NB4 (cell line): Measurements from ENCODE around the gene ULBP1.

Source experiments
- CTCF ChIP-seq: IDR thresholded peaks from one replicate; pipeline ENCODE4 v1.5.1; 2012; ENCODE audit warnings: low read depth, low read length
- MAX ChIP-seq: IDR thresholded peaks from 2 replicates; pipeline ENCODE4 v1.6.1; 2011; ENCODE audit warnings: low read depth, low read length
- POLR2A ChIP-seq: IDR thresholded peaks from 2 replicates; pipeline ENCODE4 v1.6.1; 2011; ENCODE audit warnings: mild to moderate bottlenecking; ENCODE audit not compliant: insufficient read length; ENCODE audit errors: extremely low read depth

- no peak for TF ChIP-seq CTCF
- 0 out of 2 replicates have a peak, but pooled peaks have one; percentile 13 for TF ChIP-seq MAX
- TF ChIP-seq POLR2A, result no peak
Observed at GRCh38 chr6:149963462-149964307, at the start of gene ULBP1.
